GM23338 (cell line): ENCODE measurements around the gene RAB27B.

Experiments
- CREB1 ChIP-seq: fragments of 250-450 bp; sonication (Bioruptor Pico); IDR thresholded peaks from 2 replicates; pipeline ENCODE4 v1.5.0; 2020; ENCODE audit warnings: low read depth, mild to moderate bottlenecking, moderate library complexity
- ETS1 ChIP-seq: IDR thresholded peaks from 2 replicates; pipeline ENCODE4 v1.6.1; 2016; ENCODE audit warnings: antibody characterized with exemption
- EZH2 ChIP-seq: fragments of 200-600 bp; sonication (generic); IDR thresholded peaks from one replicate; pipeline ENCODE4 v1.8.0; 2017; ENCODE audit warnings: antibody characterized with exemption, mild to moderate bottlenecking, low read depth; ENCODE audit not compliant: unreplicated experiment
- EZH2phosphoT487 ChIP-seq: fragments of 200-600 bp; sonication (generic); IDR thresholded peaks from one replicate; pipeline ENCODE4 v1.8.1; 2018; ENCODE audit warnings: antibody characterized with exemption; ENCODE audit not compliant: unreplicated experiment
- JUNB ChIP-seq: IDR thresholded peaks from one replicate; pipeline ENCODE4 v1.6.1; 2016; ENCODE audit warnings: antibody characterized with exemption; ENCODE audit not compliant: unreplicated experiment
- NANOG ChIP-seq: IDR thresholded peaks from 2 replicates; pipeline ENCODE4 v1.6.1; 2016; ENCODE audit warnings: antibody characterized with exemption, borderline replicate concordance
- POLR2AphosphoS5 ChIP-seq: IDR thresholded peaks from 2 replicates; pipeline ENCODE4 v1.6.1; 2016; ENCODE audit warnings: antibody characterized with exemption, low read depth
- REST ChIP-seq: IDR thresholded peaks from one replicate; pipeline ENCODE4 v1.6.1; 2018; ENCODE audit warnings: antibody characterized with exemption; ENCODE audit not compliant: unreplicated experiment
- STAT1 ChIP-seq: IDR thresholded peaks from one replicate; pipeline ENCODE4 v1.6.1; 2016; ENCODE audit warnings: antibody characterized with exemption; ENCODE audit not compliant: unreplicated experiment
- ZNF114 ChIP-seq: fragments of 250-450 bp; sonication (Bioruptor Pico); IDR thresholded peaks from 2 replicates; pipeline ENCODE4 v1.5.0; 2020; ENCODE audit warnings: mild to moderate bottlenecking, moderate library complexity
- ZNF331 ChIP-seq: fragments of 250-450 bp; sonication (Bioruptor Pico); IDR thresholded peaks from 2 replicates; pipeline ENCODE4 v1.5.0; 2020; ENCODE audit warnings: low read depth, mild to moderate bottlenecking, moderate library complexity
- TF ChIP-seq, protein P1 (sequence below), 2 experiments: fragments of 200-600 bp in 1 of 2; sonication (generic) in 1 of 2; conservative IDR thresholded peaks; 2 replicates each; pipeline versions ENCODE4 v1.5.1 to v1.6.1; 2016 to 2017; ENCODE audit warnings: antibody characterized with exemption in 2 of 2, low read depth in 2 of 2, mild to moderate bottlenecking in 2 of 2, moderate library complexity in 1 of 2
- TF ChIP-seq, protein P2 (sequence below): fragments of 250-450 bp; sonication (Bioruptor Pico); IDR thresholded peaks from 2 replicates; pipeline ENCODE4 v1.5.0; 2020; ENCODE audit warnings: mild to moderate bottlenecking, moderate library complexity

DNA sequence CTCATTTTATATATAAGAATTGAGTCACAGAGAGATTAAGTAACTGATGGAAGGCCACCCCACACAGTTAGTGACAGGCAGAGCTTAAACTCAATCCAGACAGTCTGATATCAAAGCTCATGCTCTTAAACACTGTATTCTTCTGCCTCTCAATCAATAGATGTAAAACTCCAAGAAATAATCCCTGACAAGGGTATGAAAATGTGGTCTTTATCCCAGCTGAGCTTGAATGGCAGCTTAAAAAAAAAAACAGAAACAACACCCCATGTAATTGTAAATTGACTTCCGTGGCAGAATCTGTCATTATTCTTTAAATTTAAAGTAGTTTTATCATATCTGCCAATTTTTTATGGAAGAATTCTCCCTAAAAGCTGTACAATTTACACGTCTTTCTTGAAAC is 60.1 kb downstream of the RAB27B start:
- TF ChIP-seq, protein P1, sequence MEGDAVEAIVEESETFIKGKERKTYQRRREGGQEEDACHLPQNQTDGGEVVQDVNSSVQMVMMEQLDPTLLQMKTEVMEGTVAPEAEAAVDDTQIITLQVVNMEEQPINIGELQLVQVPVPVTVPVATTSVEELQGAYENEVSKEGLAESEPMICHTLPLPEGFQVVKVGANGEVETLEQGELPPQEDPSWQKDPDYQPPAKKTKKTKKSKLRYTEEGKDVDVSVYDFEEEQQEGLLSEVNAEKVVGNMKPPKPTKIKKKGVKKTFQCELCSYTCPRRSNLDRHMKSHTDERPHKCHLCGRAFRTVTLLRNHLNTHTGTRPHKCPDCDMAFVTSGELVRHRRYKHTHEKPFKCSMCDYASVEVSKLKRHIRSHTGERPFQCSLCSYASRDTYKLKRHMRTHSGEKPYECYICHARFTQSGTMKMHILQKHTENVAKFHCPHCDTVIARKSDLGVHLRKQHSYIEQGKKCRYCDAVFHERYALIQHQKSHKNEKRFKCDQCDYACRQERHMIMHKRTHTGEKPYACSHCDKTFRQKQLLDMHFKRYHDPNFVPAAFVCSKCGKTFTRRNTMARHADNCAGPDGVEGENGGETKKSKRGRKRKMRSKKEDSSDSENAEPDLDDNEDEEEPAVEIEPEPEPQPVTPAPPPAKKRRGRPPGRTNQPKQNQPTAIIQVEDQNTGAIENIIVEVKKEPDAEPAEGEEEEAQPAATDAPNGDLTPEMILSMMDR (conservative IDR thresholded peaks at IDR 0.05; ENCODE audit: low read depth in 2 of 2): no peak
- no peak for TF ChIP-seq REST
- TF ChIP-seq POLR2AphosphoS5: no peak
- no peak for TF ChIP-seq EZH2
- no peak for TF ChIP-seq ZNF331 (CRISPR knock-in tag)
- TF ChIP-seq CREB1 (CRISPR knock-in tag): no peak
- TF ChIP-seq, protein P2, sequence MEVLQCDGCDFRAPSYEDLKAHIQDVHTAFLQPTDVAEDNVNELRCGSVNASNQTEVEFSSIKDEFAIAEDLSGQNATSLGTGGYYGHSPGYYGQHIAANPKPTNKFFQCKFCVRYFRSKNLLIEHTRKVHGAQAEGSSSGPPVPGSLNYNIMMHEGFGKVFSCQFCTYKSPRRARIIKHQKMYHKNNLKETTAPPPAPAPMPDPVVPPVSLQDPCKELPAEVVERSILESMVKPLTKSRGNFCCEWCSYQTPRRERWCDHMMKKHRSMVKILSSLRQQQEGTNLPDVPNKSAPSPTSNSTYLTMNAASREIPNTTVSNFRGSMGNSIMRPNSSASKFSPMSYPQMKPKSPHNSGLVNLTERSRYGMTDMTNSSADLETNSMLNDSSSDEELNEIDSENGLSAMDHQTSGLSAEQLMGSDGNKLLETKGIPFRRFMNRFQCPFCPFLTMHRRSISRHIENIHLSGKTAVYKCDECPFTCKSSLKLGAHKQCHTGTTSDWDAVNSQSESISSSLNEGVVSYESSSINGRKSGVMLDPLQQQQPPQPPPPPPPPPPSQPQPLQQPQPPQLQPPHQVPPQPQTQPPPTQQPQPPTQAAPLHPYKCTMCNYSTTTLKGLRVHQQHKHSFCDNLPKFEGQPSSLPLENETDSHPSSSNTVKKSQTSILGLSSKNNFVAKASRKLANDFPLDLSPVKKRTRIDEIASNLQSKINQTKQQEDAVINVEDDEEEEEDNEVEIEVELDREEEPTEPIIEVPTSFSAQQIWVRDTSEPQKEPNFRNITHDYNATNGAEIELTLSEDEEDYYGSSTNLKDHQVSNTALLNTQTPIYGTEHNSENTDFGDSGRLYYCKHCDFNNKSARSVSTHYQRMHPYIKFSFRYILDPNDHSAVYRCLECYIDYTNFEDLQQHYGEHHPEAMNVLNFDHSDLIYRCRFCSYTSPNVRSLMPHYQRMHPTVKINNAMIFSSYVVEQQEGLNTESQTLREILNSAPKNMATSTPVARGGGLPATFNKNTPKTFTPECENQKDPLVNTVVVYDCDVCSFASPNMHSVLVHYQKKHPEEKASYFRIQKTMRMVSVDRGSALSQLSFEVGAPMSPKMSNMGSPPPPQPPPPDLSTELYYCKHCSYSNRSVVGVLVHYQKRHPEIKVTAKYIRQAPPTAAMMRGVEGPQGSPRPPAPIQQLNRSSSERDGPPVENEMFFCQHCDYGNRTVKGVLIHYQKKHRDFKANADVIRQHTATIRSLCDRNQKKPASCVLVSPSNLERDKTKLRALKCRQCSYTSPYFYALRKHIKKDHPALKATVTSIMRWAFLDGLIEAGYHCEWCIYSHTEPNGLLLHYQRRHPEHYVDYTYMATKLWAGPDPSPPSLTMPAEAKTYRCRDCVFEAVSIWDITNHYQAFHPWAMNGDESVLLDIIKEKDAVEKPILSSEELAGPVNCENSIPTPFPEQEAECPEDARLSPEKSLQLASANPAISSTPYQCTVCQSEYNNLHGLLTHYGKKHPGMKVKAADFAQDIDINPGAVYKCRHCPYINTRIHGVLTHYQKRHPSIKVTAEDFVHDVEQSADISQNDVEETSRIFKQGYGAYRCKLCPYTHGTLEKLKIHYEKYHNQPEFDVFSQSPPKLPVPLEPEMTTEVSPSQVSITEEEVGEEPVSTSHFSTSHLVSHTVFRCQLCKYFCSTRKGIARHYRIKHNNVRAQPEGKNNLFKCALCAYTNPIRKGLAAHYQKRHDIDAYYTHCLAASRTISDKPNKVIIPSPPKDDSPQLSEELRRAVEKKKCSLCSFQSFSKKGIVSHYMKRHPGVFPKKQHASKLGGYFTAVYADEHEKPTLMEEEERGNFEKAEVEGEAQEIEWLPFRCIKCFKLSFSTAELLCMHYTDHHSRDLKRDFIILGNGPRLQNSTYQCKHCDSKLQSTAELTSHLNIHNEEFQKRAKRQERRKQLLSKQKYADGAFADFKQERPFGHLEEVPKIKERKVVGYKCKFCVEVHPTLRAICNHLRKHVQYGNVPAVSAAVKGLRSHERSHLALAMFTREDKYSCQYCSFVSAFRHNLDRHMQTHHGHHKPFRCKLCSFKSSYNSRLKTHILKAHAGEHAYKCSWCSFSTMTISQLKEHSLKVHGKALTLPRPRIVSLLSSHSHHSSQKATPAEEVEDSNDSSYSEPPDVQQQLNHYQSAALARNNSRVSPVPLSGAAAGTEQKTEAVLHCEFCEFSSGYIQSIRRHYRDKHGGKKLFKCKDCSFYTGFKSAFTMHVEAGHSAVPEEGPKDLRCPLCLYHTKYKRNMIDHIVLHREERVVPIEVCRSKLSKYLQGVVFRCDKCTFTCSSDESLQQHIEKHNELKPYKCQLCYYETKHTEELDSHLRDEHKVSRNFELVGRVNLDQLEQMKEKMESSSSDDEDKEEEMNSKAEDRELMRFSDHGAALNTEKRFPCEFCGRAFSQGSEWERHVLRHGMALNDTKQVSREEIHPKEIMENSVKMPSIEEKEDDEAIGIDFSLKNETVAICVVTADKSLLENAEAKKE (CRISPR knock-in tag): no peak
- no peak for TF ChIP-seq JUNB
- no peak for TF ChIP-seq NANOG
- no peak for TF ChIP-seq EZH2phosphoT487
- no peak for TF ChIP-seq ZNF114
- TF ChIP-seq ETS1: no peak
- TF ChIP-seq STAT1: no peak
